ENCODE results near the gene PYDC1.

- TF ChIP-seq USF2 (IDR thresholded peaks at IDR 0.05; ENCODE audit: borderline replicate concordance, low read depth, low read length): no peak
- TF ChIP-seq TCF7 (IDR thresholded peaks at IDR 0.05; ENCODE audit: borderline replicate concordance): no peak
- no peak for TF ChIP-seq CTCF (IDR thresholded peaks at IDR 0.05 in 2 of 3, conservative IDR thresholded peaks at IDR 0.05 in 1 of 3; ENCODE audit: control insufficient read depth in 2 of 3, extremely low read depth in 1 of 3, insufficient read depth in 1 of 3, low read depth in 3 of 3, low read length in 3 of 3)
- TF ChIP-seq YY1 (IDR thresholded peaks at IDR 0.05; ENCODE audit: low read depth, low read length): no peak
- TF ChIP-seq FOXK2 (IDR thresholded peaks at IDR 0.05): no peak
- TF ChIP-seq IKZF2 (IDR thresholded peaks at IDR 0.05): no peak
- TF ChIP-seq IKZF1 (conservative IDR thresholded peaks at IDR 0.05): no peak
- TF ChIP-seq POU2F2 (IDR thresholded peaks at IDR 0.05; ENCODE audit: borderline replicate concordance, low read depth, low read length): no peak
- TF ChIP-seq REST (IDR thresholded peaks at IDR 0.05; ENCODE audit: low read depth, low read length): no peak
- no peak for TF ChIP-seq SRF (IDR thresholded peaks at IDR 0.05; ENCODE audit: low read depth in 2 of 2, low read length in 2 of 2)
- no peak for TF ChIP-seq ATF2 (IDR thresholded peaks at IDR 0.05; ENCODE audit: low read length)
- TF ChIP-seq PAX8 (IDR thresholded peaks at IDR 0.05): no peak
Observed at GRCh38 chr16:31221357-31222160, 4.6 kb upstream of the PYDC1 start.

Measured in GM12878 (cell line).